ENCODE results near the gene TRANK1. TPM values are rescaled to one million over a fixed set of nuclear protein-coding genes. Genes with fewer than 3 reads are reported as not detected.

Gene TRANK1
- total and polyA plus RNA-seq, 2 experiments from 2014 or later, result 5.2 to 10.3 TPM

DNA sequence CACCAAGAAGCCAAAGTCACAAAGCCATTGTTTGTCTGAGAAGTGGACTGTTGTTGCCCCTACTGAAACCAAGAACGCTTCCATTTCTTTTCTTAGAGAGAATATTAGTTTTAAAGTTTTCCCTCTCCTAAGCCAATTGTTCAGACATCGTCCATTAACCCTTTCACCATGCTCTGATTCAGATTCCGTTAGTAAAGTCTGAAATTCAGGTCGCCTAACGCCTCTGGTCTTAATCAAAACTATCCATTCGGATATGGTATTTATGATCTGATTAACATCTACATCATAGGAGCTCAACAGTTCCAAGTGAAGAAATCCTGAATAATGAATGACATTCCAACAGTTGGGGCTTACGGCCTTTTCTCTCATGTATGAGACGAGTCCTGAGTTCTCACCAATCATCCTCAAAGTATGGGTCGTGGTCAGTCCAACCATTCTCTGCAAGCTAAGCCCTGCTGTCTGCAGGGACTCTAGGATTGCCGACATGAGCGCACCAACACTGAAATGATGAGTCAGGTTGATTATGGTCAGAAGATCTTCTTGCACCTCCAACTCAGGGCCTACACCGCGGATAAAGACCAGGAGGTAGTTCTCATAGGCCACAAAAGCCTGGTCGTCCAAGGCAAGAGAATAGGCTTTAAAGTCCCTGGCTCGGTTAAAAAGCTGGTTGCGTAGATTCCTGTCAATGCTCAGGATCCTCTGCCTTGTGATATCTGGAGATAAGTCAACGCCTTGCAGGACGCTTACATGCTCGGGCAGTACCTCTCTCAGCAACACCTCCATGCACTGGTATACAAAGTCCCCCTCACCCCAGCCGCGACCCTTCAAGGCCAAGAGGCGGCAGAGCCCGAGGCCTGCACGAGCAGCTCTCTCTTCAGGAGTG, 47.3 kb upstream of the TRANK1 start:
- in situ Hi-C loops (cut with MboI), result no loop called here
- Histone ChIP-seq H3K9me2 (ENCODE audit: insufficient read depth) (no peaks in the 10 kb centered on the region), H3F3A (ENCODE audit: insufficient read depth) (peaks cover 17% of the 10 kb centered on the region), H3K27ac (peak overlapping the region; percentile 98), H3K4me3 (peak overlapping the region; percentile 97), H3K9ac (peak overlapping the region; percentile 96), H3K9me3 (ENCODE audit: low read depth) (no peaks in the 10 kb centered on the region), H3K4me2 (ENCODE audit: unreplicated experiment) (peak overlapping the region; percentile 99), H3K36me3 (ENCODE audit: low read depth) (peaks cover 17% of the 10 kb centered on the region), H3K27me3 (replicated peaks; ENCODE audit: insufficient read depth) (no peaks in the 10 kb centered on the region), H3K79me2 (ENCODE audit: insufficient read depth) (peaks cover 86% of the 10 kb centered on the region), H4K20me1 (ENCODE audit: insufficient read depth) (peaks cover 6% of the 10 kb centered on the region; the same call in 1 of the 2 replicates), H3K4me1 (ENCODE audit: insufficient read depth) (peaks cover 37% of the 10 kb centered on the region), H2AFZ (peak overlapping the region; percentile 64)
- WGBS, 2 experiments (ENCODE audit: low coverage in 1 of 2, low lambda C conversion rate in 2 of 2, missing lambda C conversion rate in 2 of 2), result 4 to 6% methylated on average over 24 of the region's 24 CpGs
- peak; percentile 80 for DNase-seq
- TF ChIP-seq EZH2phosphoT487 (IDR thresholded peaks at IDR 0.05; ENCODE audit: insufficient read depth, low read depth) (no peak), EZH2 (IDR thresholded peaks at IDR 0.05; ENCODE audit: insufficient read depth, poor library complexity, severe bottlenecking) (no peak)

DNA sequence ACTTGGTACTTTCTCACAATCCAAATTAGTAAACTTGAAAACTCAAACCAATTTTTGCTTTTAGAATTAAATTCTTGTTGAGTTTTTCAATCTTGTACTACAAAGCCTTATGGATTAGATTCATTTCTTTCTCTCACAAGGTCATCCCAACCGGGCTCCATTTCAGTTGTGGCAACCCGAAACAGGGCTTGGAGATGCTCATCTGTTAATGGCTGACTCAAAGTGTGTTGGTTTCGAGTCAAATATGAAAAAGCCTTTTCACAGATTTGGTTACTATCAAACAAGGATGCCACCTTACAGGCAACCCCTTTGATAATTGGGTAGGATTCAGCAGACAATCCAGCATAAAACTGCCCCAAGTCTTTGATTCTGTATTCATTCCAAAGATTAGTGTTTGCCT, 46.3 kb upstream of the TRANK1 start:
- H3K9me2 ChIP-seq (ENCODE audit: insufficient read depth), result no peaks in the 10 kb centered on the region
- H3K9ac ChIP-seq, result peak overlapping the region; percentile 96
- peaks cover 19% of the 10 kb centered on the region for H3F3A ChIP-seq (ENCODE audit: insufficient read depth)
- peaks cover 6% of the 10 kb centered on the region; the same call in 1 of the 2 replicates for H4K20me1 ChIP-seq (ENCODE audit: insufficient read depth)
- peak overlapping the region; percentile 97 for H3K4me3 ChIP-seq
- H3K27ac ChIP-seq, result no peak overlapping the region
- peaks cover 37% of the 10 kb centered on the region for H3K4me1 ChIP-seq (ENCODE audit: insufficient read depth)
- no peak for TF ChIP-seq EZH2 (IDR thresholded peaks at IDR 0.05; ENCODE audit: insufficient read depth, poor library complexity, severe bottlenecking)
- no peak for TF ChIP-seq EZH2phosphoT487 (IDR thresholded peaks at IDR 0.05; ENCODE audit: insufficient read depth, low read depth)
- no peak for DNase-seq
- H2AFZ ChIP-seq, result no peak overlapping the region
- WGBS, 2 experiments (ENCODE audit: low coverage in 1 of 2, low lambda C conversion rate in 2 of 2, missing lambda C conversion rate in 2 of 2), result 90% methylated on average over 3 of the region's 3 CpGs
- peaks cover 76% of the 10 kb centered on the region for H3K79me2 ChIP-seq (ENCODE audit: insufficient read depth)
- peak overlapping the region; percentile 99 for H3K4me2 ChIP-seq (ENCODE audit: unreplicated experiment)
- H3K27me3 ChIP-seq (replicated peaks; ENCODE audit: insufficient read depth), result no peaks in the 10 kb centered on the region
- H3K36me3 ChIP-seq (ENCODE audit: low read depth), result peaks cover 14% of the 10 kb centered on the region
- in situ Hi-C loops (cut with MboI), result no loop called here
- H3K9me3 ChIP-seq (ENCODE audit: low read depth), result no peaks in the 10 kb centered on the region

DNA sequence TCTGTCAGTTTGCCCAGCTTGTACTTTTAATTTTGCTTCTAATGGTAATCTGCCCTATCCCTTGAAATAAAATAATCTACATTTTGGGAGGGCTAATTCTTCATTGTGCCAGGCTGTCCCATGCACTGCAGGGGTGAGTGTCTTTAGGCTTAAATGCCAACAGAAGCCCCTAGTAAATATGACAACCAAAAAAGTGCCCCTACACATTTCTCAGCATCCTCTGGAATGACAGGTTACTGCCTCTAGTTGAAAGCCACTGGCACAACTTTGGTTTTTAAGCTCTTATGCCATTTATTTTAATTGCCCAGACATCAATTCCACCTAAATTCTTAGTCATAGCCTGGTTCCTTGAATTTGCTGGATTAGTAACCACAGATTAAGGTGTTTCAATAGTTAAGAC, 44.7 kb upstream of the TRANK1 start:
- H3K4me3 ChIP-seq, result peak overlapping the region; percentile 97

DNA sequence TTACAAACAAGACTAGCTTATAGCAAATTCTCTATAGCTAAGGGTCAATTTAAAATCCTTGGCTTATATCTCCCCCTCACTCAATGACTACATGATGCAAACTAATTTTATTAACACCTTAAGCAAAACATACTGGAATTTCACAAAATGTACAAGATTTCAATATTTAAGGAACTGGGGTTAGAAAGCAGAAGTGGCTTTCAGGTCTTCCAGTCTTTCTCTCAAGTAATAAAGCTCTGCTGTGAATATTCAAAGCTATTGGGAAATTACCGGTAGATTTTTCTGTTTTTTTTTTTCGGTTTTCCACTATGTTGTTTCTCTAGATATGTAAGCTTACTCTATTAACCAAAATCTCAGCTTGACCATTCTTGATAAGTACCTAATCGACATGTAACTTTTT, 44.2 kb upstream of the TRANK1 start:
- peaks cover 6% of the 10 kb centered on the region; the same call in 1 of the 2 replicates for H4K20me1 ChIP-seq (ENCODE audit: insufficient read depth)
- peaks cover 54% of the 10 kb centered on the region for H3K79me2 ChIP-seq (ENCODE audit: insufficient read depth)
- in situ Hi-C loops (cut with MboI), result no loop called here
- H3K27ac ChIP-seq, result no peak overlapping the region
- no peak for DNase-seq
- H3K27me3 ChIP-seq (replicated peaks; ENCODE audit: insufficient read depth), result no peaks in the 10 kb centered on the region
- H3K4me1 ChIP-seq (ENCODE audit: insufficient read depth), result peaks cover 31% of the 10 kb centered on the region
- peaks cover 22% of the 10 kb centered on the region for H3F3A ChIP-seq (ENCODE audit: insufficient read depth)
- TF ChIP-seq EZH2phosphoT487 (IDR thresholded peaks at IDR 0.05; ENCODE audit: insufficient read depth, low read depth), result no peak
- TF ChIP-seq EZH2 (IDR thresholded peaks at IDR 0.05; ENCODE audit: insufficient read depth, poor library complexity, severe bottlenecking), result no peak
- H3K9me3 ChIP-seq (ENCODE audit: low read depth), result no peaks in the 10 kb centered on the region
- peak overlapping the region; percentile 97; the same call in 1 of the 2 replicates for H3K4me3 ChIP-seq
- H2AFZ ChIP-seq, result no peak overlapping the region
- H3K4me2 ChIP-seq (ENCODE audit: unreplicated experiment), result peak overlapping the region; percentile 99
- H3K36me3 ChIP-seq (ENCODE audit: low read depth), result peaks cover 31% of the 10 kb centered on the region
- H3K9ac ChIP-seq, result no peak overlapping the region
- no peaks in the 10 kb centered on the region for H3K9me2 ChIP-seq (ENCODE audit: insufficient read depth)
- WGBS, 2 experiments (ENCODE audit: low coverage in 1 of 2, low lambda C conversion rate in 2 of 2, missing lambda C conversion rate in 2 of 2), result 87 to 88% methylated on average over 3 of the region's 3 CpGs

More for the DNA sequence above, 44.7 kb upstream of the TRANK1 start:
- in situ Hi-C loops (cut with MboI), result no loop called here
- no peak for TF ChIP-seq EZH2 (IDR thresholded peaks at IDR 0.05; ENCODE audit: insufficient read depth, poor library complexity, severe bottlenecking)
- no peak for TF ChIP-seq EZH2phosphoT487 (IDR thresholded peaks at IDR 0.05; ENCODE audit: insufficient read depth, low read depth)
- no peaks in the 10 kb centered on the region for H3K9me2 ChIP-seq (ENCODE audit: insufficient read depth)
- H3K9me3 ChIP-seq (ENCODE audit: low read depth), result no peaks in the 10 kb centered on the region
- DNase-seq, result no peak
- H3F3A ChIP-seq (ENCODE audit: insufficient read depth), result peaks cover 25% of the 10 kb centered on the region
- H3K79me2 ChIP-seq (ENCODE audit: insufficient read depth), result peaks cover 60% of the 10 kb centered on the region
- H3K4me1 ChIP-seq (ENCODE audit: insufficient read depth), result peaks cover 35% of the 10 kb centered on the region
- H2AFZ ChIP-seq, result no peak overlapping the region
- peaks cover 25% of the 10 kb centered on the region for H3K36me3 ChIP-seq (ENCODE audit: low read depth)
- peak overlapping the region; percentile 99 for H3K4me2 ChIP-seq (ENCODE audit: unreplicated experiment)
- H4K20me1 ChIP-seq (ENCODE audit: insufficient read depth), result peaks cover 6% of the 10 kb centered on the region; the same call in 1 of the 2 replicates
- no peaks in the 10 kb centered on the region for H3K27me3 ChIP-seq (replicated peaks; ENCODE audit: insufficient read depth)
- peak overlapping the region; percentile 96 for H3K9ac ChIP-seq
- H3K27ac ChIP-seq, result no peak overlapping the region
